H1 (cell line): ENCODE results near the gene SPEF1. TPM values are rescaled to one million over a fixed set of nuclear protein-coding genes. Genes with fewer than 3 reads are reported as not detected.

ENCODE experiments used
- CTCF ChIA-PET: fragments of 300-600 bp; sonication (Branson Sonifier 250); formaldehyde crosslinking; loops from one replicate; lab custom pipeline; 2021; ENCODE audit not compliant: partially characterized antibody; lab: Charles Lee
- POLR2A ChIA-PET: fragments of 300-600 bp; sonication (Branson Sonifier 250); formaldehyde crosslinking; loops from one replicate; lab custom pipeline; 2021; ENCODE audit warnings: inconsistent platforms; ENCODE audit not compliant: partially characterized antibody; lab: Charles Lee
- DNase-seq, 2 experiments: peaks; one replicate each; pipeline versions ENCODE4 v3.0.0 to v3.0.0-alpha.2; 2010 to 2022; ENCODE audit warnings: low spot score in 2 of 2, low read depth in 1 of 2, mixed read lengths in 1 of 2
- FAIRE-seq: peaks from 2 replicates; lab custom pipeline; 2011; peaks lifted over from hg19 to GRCh38; lab: Jason Lieb, UNC
- H2AFZ ChIP-seq: 2 replicates; pipeline ENCODE4 v1.8.1; 2012; ENCODE audit warnings: low read length, inconsistent platforms
- H2AK5ac ChIP-seq: 2 replicates; pipeline ENCODE4 v1.6.1; 2013; ENCODE audit warnings: low read depth, low read length
- H2BK120ac ChIP-seq: replicated peaks from 2 replicates; pipeline ENCODE3; 2013; ENCODE audit warnings: low read depth, low read length, inconsistent platforms
- H2BK12ac ChIP-seq: 2 replicates; pipeline ENCODE4 v1.6.1; 2013; ENCODE audit warnings: low read depth, low read length
- H2BK15ac ChIP-seq: 2 replicates; pipeline ENCODE4 v1.6.1; 2013; ENCODE audit warnings: low read length
- H2BK20ac ChIP-seq: 2 replicates; pipeline ENCODE4 v1.6.1; 2013; ENCODE audit warnings: low read length
- H2BK5ac ChIP-seq: 2 replicates; pipeline ENCODE4 v1.6.1; 2013; ENCODE audit warnings: low read depth, low read length
- H3K14ac ChIP-seq: 2 replicates; pipeline ENCODE4 v1.6.1; 2013; ENCODE audit warnings: inconsistent platforms; ENCODE audit not compliant: insufficient read length
- H3K18ac ChIP-seq: 2 replicates; pipeline ENCODE4 v1.6.1; 2013; ENCODE audit warnings: low read length; ENCODE audit errors: extremely low read depth
- H3K23ac ChIP-seq: 2 replicates; pipeline ENCODE4 v1.6.1; 2013; ENCODE audit warnings: inconsistent platforms; ENCODE audit not compliant: insufficient read length
- H3K23me2 ChIP-seq: 2 replicates; pipeline ENCODE4 v1.6.1; 2013; ENCODE audit warnings: low read depth, low read length
- H3K27ac ChIP-seq: 2 replicates; pipeline ENCODE4 v1.6.1; 2011; ENCODE audit warnings: low read depth, low read length, inconsistent platforms
- H3K27me3 ChIP-seq, 4 experiments: replicated peaks in 1 of 4; 1 replicate in 1 of 4; 2 replicates in 3 of 4; pipeline versions ENCODE4 v1.6.1 to v1.8.1; 2011 to 2013; ENCODE audit warnings: low read length in 3 of 4, mild to moderate bottlenecking in 3 of 4, inconsistent platforms in 2 of 4, mixed read lengths in 2 of 4, moderate library complexity in 1 of 4; ENCODE audit not compliant: control insufficient read depth in 3 of 4, insufficient read depth in 3 of 4; ENCODE audit errors: extremely low read depth in 1 of 4
- H3K36me3 ChIP-seq, 4 experiments: 2 replicates each; pipeline versions ENCODE4 v1.6.1 to v1.8.1; 2011 to 2013; ENCODE audit warnings: mild to moderate bottlenecking in 4 of 4, low read length in 3 of 4, moderate library complexity in 2 of 4, control low read depth in 1 of 4, inconsistent platforms in 1 of 4; ENCODE audit not compliant: insufficient read depth in 4 of 4, control insufficient read depth in 2 of 4
- H3K4ac ChIP-seq: replicated peaks from 2 replicates; pipeline ENCODE3; 2013; ENCODE audit warnings: low read length, low read depth, mixed read lengths, inconsistent platforms; ENCODE audit not compliant: insufficient read length
- H3K4me1 ChIP-seq, 4 experiments: replicated peaks in 1 of 4; 1 replicate in 1 of 4; 2 replicates in 3 of 4; pipeline versions ENCODE4 v1.6.1 to v1.8.1; 2011 to 2013; ENCODE audit warnings: low read length in 3 of 4, inconsistent platforms in 2 of 4, mixed read lengths in 1 of 4; ENCODE audit not compliant: insufficient read depth in 4 of 4, control insufficient read depth in 3 of 4
- H3K4me2 ChIP-seq, 2 experiments: 2 replicates each; pipeline versions ENCODE4 v1.6.1 to v1.8.1; 2011 to 2013; ENCODE audit warnings: low read depth in 2 of 2, low read length in 2 of 2, control low read depth in 1 of 2, inconsistent platforms in 1 of 2, mild to moderate bottlenecking in 1 of 2; ENCODE audit not compliant: insufficient read depth in 1 of 2
- H3K4me3 ChIP-seq, 4 experiments: fragments of 200-600, 300-600 bp in 1 of 4; sonication (generic), shearing (Covaris generic), sonication (Bioruptor Twin) in 1 of 4; 2 replicates each; pipeline versions ENCODE4 v1.5.1 to v1.8.1; 2011 to 2016; ENCODE audit warnings: low read length in 4 of 4, low read depth in 3 of 4, control low read depth in 2 of 4, inconsistent platforms in 2 of 4, mild to moderate bottlenecking in 2 of 4, mixed read lengths in 1 of 4, moderate library complexity in 1 of 4; ENCODE audit not compliant: insufficient read depth in 2 of 4; ENCODE audit errors: extremely low read depth in 1 of 4
- H3K56ac ChIP-seq: replicated peaks from 2 replicates; pipeline ENCODE3; 2013; ENCODE audit warnings: low read depth, mild to moderate bottlenecking, mixed read lengths, low read length, inconsistent platforms; ENCODE audit not compliant: insufficient read length
- H3K79me1 ChIP-seq: 2 replicates; pipeline ENCODE4 v1.6.1; 2013; ENCODE audit warnings: low read depth, low read length, control low read depth
- H3K79me2 ChIP-seq, 2 experiments: 2 replicates each; pipeline versions ENCODE4 v1.6.1 to v1.8.1; 2012 to 2013; ENCODE audit warnings: low read length in 2 of 2, mild to moderate bottlenecking in 2 of 2, inconsistent platforms in 1 of 2; ENCODE audit not compliant: insufficient read depth in 2 of 2, control insufficient read depth in 1 of 2
- H3K9ac ChIP-seq, 4 experiments: replicated peaks in 1 of 4; 1 replicate in 1 of 4; 2 replicates in 3 of 4; pipeline versions ENCODE4 v1.6.1 to v1.8.1; 2011 to 2013; ENCODE audit warnings: low read depth in 3 of 4, low read length in 3 of 4, control low read depth in 2 of 4, mild to moderate bottlenecking in 2 of 4, moderate library complexity in 2 of 4, inconsistent platforms in 1 of 4; ENCODE audit errors: extremely low read depth in 1 of 4
- H3K9me3 ChIP-seq, 2 experiments: 2 replicates each; pipeline versions ENCODE4 v1.6.1 to v1.8.1; 2012 to 2013; ENCODE audit warnings: mild to moderate bottlenecking in 2 of 2, moderate library complexity in 2 of 2, control low read depth in 1 of 2, inconsistent platforms in 1 of 2, low read depth in 1 of 2, low read length in 1 of 2, mixed read lengths in 1 of 2; ENCODE audit not compliant: insufficient read depth in 2 of 2
- H4K20me1 ChIP-seq, 2 experiments: replicated peaks in 1 of 2; 2 replicates each; pipeline versions ENCODE3 to v1.8.1; 2011 to 2013; ENCODE audit warnings: inconsistent platforms in 2 of 2, low read length in 2 of 2, mild to moderate bottlenecking in 1 of 2; ENCODE audit not compliant: insufficient read depth in 2 of 2, control insufficient read depth in 1 of 2
- H4K5ac ChIP-seq: 2 replicates; pipeline ENCODE4 v1.6.1; 2013; ENCODE audit warnings: low read length, low read depth, mixed read lengths, inconsistent platforms; ENCODE audit not compliant: insufficient read length
- H4K8ac ChIP-seq: 2 replicates; pipeline ENCODE4 v1.8.0; 2013; ENCODE audit warnings: mild to moderate bottlenecking, moderate library complexity, low read length, inconsistent platforms; ENCODE audit not compliant: insufficient read depth; ENCODE audit errors: extremely low read depth
- H4K91ac ChIP-seq: replicated peaks from 2 replicates; pipeline ENCODE3; 2013; ENCODE audit warnings: low read length, mixed read lengths, inconsistent platforms; ENCODE audit not compliant: insufficient read length
- CTCF ChIP-seq, 3 experiments: IDR thresholded peaks; 1 replicate in 2 of 3; 2 replicates in 1 of 3; pipeline versions ENCODE4 v1.5.1 to v1.6.1; 2011; ENCODE audit warnings: low read length in 3 of 3, mild to moderate bottlenecking in 3 of 3, inconsistent platforms in 2 of 3, low read depth in 1 of 3, moderate library complexity in 1 of 3; ENCODE audit not compliant: insufficient read depth in 1 of 3; ENCODE audit errors: control extremely low read depth in 1 of 3
- E2F6 ChIP-seq: IDR thresholded peaks from 2 replicates; pipeline ENCODE4 v1.6.1; 2012; ENCODE audit warnings: inconsistent platforms
- HDAC2 ChIP-seq, 2 experiments: fragments of 300-600 bp in 1 of 2; sonication (generic) in 1 of 2; IDR thresholded peaks; 2 replicates each; pipeline ENCODE4 v1.6.1; 2011 to 2012; ENCODE audit warnings: low read depth in 2 of 2, low read length in 2 of 2, mild to moderate bottlenecking in 2 of 2, moderate library complexity in 2 of 2, borderline replicate concordance in 1 of 2, inconsistent platforms in 1 of 2
- SIX5 ChIP-seq: IDR thresholded peaks from 2 replicates; pipeline ENCODE4 v1.6.1; 2011; ENCODE audit warnings: mild to moderate bottlenecking, low read depth, low read length
- SP4 ChIP-seq: IDR thresholded peaks from 2 replicates; pipeline ENCODE4 v1.6.1; 2012; ENCODE audit warnings: low read length, inconsistent platforms
- SUZ12 ChIP-seq: fragments of 200-600 bp; sonication (generic); IDR thresholded peaks from 2 replicates; pipeline ENCODE4 v1.6.1; 2012; ENCODE audit warnings: mild to moderate bottlenecking, inconsistent platforms, low read length, moderate library complexity, mixed read lengths
- WGBS, 2 experiments: shearing (Covaris generic) in 1 of 2; methylation state at CpG; one replicate each; pipeline versions ENCODE4 v1.1.6 to v1.1.7; 2013 to 2015; ENCODE audit warnings: low lambda C conversion rate in 2 of 2, mixed read lengths in 2 of 2, inconsistent platforms in 1 of 2, low coverage in 1 of 2, missing lambda C conversion rate in 1 of 2; ENCODE audit not compliant: insufficient replicate concordance in 2 of 2, insufficient coverage in 1 of 2, insufficient read length in 1 of 2; ENCODE audit errors: extremely low coverage in 1 of 2, missing lambda C conversion rate in 1 of 2; 5-methylcytosine and 5-hydroxymethylcytosine counted together
- polyA plus RNA-seq, 7 experiments: library from polyadenylated mRNA; depleted of rRNA in 3 of 7; stranded (reverse) in 5 of 7; unstranded in 2 of 7; fragments of >200 nt in 5 of 7; fragments of 200-250 nt in 2 of 7; gene quantifications; 1 replicate in 5 of 7; 2 replicates in 1 of 7; 4 replicates in 1 of 7; pipeline versions ENCODE4 v1.2.1 to v1.2.3, GENCODE V29; 2011 to 2013; ENCODE audit warnings: missing spikeins in 2 of 7, mixed read lengths in 2 of 7
- total RNA-seq: library from RNA; stranded (reverse); fragmentation: NEBNext Ultra II Directional; extraction: Animal tissue kit (Norgen Biotek cat#: 25700); gene quantifications from 2 replicates; pipeline ENCODE4 v1.2.1, GENCODE V29; 2021

SPEF1 gene
- total and polyA plus RNA-seq, 2 of the 8 experiments (the other 6 are each of a cell fraction or from before 2014, with no cell fraction given), result 0.51 to 0.71 TPM

- no peaks in the 10 kb centered on the region for H4K20me1 ChIP-seq
- H2AFZ ChIP-seq, result peak within 1 kb of the TSS; percentile 91; the same call in 1 of the 2 replicates
- peak within 1 kb of the TSS; percentile 100 for H3K18ac ChIP-seq
- H2BK12ac ChIP-seq, result no peak within 1 kb of the TSS; the same call in 1 of the 2 replicates
- 1% methylated on average over 91 of the region's 96 CpGs; no CpG with 5 or more reads in 1 of the 2 experiments for WGBS, 2 experiments
- peak; percentile 89 to 98 for DNase-seq
- peak within 1 kb of the TSS; percentile 79 to 96 (median 90) for H3K4me3 ChIP-seq
- H2BK20ac ChIP-seq, result no peak within 1 kb of the TSS
- H2AK5ac ChIP-seq, result no peak within 1 kb of the TSS
- peak within 1 kb of the TSS; percentile 99 for H4K8ac ChIP-seq
- no peaks in the 10 kb centered on the region for H3K9me3 ChIP-seq
- H3K27ac ChIP-seq, result peak within 1 kb of the TSS; percentile 92
- H3K56ac ChIP-seq, result peak within 1 kb of the TSS; percentile 99
- H3K4me1 ChIP-seq, result peaks cover 0 to 13% (median 5%) of the 10 kb centered on the region in 4 experiments; a peak in 4 of 7 replicates
- H3K23ac ChIP-seq, result no peak within 1 kb of the TSS
- H2BK120ac ChIP-seq, result no peak within 1 kb of the TSS
- no peaks in the 10 kb centered on the region for H3K79me1 ChIP-seq
- peak within 1 kb of the TSS; percentile 95 for H2BK5ac ChIP-seq
- no peaks in the 10 kb centered on the region for H3K27me3 ChIP-seq
- H3K14ac ChIP-seq, result no peak within 1 kb of the TSS
- H3K23me2 ChIP-seq, result peaks cover 4% of the 10 kb centered on the region; the same call in 1 of the 2 replicates
- no peaks in the 10 kb centered on the region for H3K79me2 ChIP-seq
- CTCF ChIA-PET, result interaction anchor here (1.0 to 10.6 kb wide), 18 partner anchors 10 to 247 kb away, joined by 3 to 128 read pairs (median 6); partner anchors contain the start of genes ADISSP, CENPB and SPEF1
- POLR2A ChIA-PET, result interaction anchor here (0.9 to 4.5 kb wide), 13 partner anchors 12 to 253 kb away, joined by 3 to 29 read pairs (median 3); partner anchors contain the start of gene CENPB
- peak within 1 kb of the TSS; percentile 25 to 79 for H3K4me2 ChIP-seq
- peak within 1 kb of the TSS; percentile 99 for H4K91ac ChIP-seq
- H3K9ac ChIP-seq, result peak within 1 kb of the TSS; percentile 89 to 96 (median 92)
- no peak within 1 kb of the TSS for H3K4ac ChIP-seq
- FAIRE-seq, result peak; percentile 32
- H4K5ac ChIP-seq, result peak within 1 kb of the TSS; percentile 99
- 0 out of 2 replicates have a peak within 1 kb of the TSS, but pooled peaks have one; percentile 61 for H2BK15ac ChIP-seq
- no peaks in the 10 kb centered on the region for H3K36me3 ChIP-seq
- TF ChIP-seq CTCF (IDR thresholded peaks at IDR 0.05; ENCODE audit: control extremely low read depth in 1 of 3, insufficient read depth in 1 of 3, low read depth in 1 of 3, low read length in 3 of 3), result peak; percentile 83 to 96 (median 88)
- peak; percentile 84 for TF ChIP-seq SIX5
- TF ChIP-seq SP4, result peak; percentile 75; the same call in 1 of the 2 replicates
- 0 out of 2 replicates have a peak, but pooled peaks have one; percentile 22 for TF ChIP-seq E2F6
- peak; percentile 23 to 86; a peak in 2 of 4 replicates for TF ChIP-seq HDAC2 (IDR thresholded peaks at IDR 0.05; ENCODE audit: borderline replicate concordance in 1 of 2, low read depth in 2 of 2, low read length in 2 of 2)
- no peak for TF ChIP-seq SUZ12
Observed at GRCh38 chr20:3820048-3820900, 39.0 kb upstream of the SPEF1 start, which contains the start of gene AP5S1. TSS of gene AP5S1 (plus strand) at chr20:3820547. CDS start at chr20:3822118, 1,571 bp downstream.
